ENCODE measurements around the gene ADAMTS3. TPM values are rescaled to one million over a fixed set of nuclear protein-coding genes. Genes with fewer than 3 reads are reported as not detected.

ADAMTS3 gene
- total and polyA plus RNA-seq, 9 of the 15 experiments (the other 6 are each of a cell fraction or from before 2014, with no cell fraction given), result 4.0 to 18.0 (median 12.1) TPM

DNA sequence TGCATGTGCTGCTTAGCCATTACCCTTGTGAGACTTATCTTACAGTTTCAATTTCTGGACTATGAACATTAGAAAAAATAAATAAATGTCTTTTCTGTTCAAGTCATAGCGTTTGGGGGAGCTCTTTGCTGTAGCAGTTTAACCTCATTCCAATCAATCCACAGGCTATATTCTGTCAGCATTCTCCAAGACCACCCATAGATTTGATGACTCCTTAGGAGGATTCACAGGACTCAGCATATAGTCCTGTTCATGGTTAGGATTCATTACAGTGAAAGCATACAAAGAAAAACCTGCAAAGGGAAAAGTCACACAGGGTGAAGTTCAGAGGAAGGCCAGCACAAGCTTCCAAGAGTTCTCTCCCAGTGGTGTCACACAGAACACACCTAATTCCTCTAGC, 180.5 kb downstream of the ADAMTS3 start (continued):
- TF ChIP-seq, protein P1, sequence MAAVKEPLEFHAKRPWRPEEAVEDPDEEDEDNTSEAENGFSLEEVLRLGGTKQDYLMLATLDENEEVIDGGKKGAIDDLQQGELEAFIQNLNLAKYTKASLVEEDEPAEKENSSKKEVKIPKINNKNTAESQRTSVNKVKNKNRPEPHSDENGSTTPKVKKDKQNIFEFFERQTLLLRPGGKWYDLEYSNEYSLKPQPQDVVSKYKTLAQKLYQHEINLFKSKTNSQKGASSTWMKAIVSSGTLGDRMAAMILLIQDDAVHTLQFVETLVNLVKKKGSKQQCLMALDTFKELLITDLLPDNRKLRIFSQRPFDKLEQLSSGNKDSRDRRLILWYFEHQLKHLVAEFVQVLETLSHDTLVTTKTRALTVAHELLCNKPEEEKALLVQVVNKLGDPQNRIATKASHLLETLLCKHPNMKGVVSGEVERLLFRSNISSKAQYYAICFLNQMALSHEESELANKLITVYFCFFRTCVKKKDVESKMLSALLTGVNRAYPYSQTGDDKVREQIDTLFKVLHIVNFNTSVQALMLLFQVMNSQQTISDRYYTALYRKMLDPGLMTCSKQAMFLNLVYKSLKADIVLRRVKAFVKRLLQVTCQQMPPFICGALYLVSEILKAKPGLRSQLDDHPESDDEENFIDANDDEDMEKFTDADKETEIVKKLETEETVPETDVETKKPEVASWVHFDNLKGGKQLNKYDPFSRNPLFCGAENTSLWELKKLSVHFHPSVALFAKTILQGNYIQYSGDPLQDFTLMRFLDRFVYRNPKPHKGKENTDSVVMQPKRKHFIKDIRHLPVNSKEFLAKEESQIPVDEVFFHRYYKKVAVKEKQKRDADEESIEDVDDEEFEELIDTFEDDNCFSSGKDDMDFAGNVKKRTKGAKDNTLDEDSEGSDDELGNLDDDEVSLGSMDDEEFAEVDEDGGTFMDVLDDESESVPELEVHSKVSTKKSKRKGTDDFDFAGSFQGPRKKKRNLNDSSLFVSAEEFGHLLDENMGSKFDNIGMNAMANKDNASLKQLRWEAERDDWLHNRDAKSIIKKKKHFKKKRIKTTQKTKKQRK (IDR thresholded peaks at IDR 0.05; ENCODE audit: borderline replicate concordance, low read depth, low read length), result no peak
- no peak for TF ChIP-seq NR1H2 (CRISPR knock-in tag; IDR thresholded peaks at IDR 0.05)
- no peak for TF ChIP-seq ZSCAN29 (IDR thresholded peaks at IDR 0.05)
- TF ChIP-seq, protein P2, sequence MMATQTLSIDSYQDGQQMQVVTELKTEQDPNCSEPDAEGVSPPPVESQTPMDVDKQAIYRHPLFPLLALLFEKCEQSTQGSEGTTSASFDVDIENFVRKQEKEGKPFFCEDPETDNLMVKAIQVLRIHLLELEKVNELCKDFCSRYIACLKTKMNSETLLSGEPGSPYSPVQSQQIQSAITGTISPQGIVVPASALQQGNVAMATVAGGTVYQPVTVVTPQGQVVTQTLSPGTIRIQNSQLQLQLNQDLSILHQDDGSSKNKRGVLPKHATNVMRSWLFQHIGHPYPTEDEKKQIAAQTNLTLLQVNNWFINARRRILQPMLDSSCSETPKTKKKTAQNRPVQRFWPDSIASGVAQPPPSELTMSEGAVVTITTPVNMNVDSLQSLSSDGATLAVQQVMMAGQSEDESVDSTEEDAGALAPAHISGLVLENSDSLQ (IDR thresholded peaks at IDR 0.05), result no peak
- TF ChIP-seq, protein P3, sequence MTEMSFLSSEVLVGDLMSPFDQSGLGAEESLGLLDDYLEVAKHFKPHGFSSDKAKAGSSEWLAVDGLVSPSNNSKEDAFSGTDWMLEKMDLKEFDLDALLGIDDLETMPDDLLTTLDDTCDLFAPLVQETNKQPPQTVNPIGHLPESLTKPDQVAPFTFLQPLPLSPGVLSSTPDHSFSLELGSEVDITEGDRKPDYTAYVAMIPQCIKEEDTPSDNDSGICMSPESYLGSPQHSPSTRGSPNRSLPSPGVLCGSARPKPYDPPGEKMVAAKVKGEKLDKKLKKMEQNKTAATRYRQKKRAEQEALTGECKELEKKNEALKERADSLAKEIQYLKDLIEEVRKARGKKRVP (CRISPR knock-in tag; IDR thresholded peaks at IDR 0.05), result no peak

DNA sequence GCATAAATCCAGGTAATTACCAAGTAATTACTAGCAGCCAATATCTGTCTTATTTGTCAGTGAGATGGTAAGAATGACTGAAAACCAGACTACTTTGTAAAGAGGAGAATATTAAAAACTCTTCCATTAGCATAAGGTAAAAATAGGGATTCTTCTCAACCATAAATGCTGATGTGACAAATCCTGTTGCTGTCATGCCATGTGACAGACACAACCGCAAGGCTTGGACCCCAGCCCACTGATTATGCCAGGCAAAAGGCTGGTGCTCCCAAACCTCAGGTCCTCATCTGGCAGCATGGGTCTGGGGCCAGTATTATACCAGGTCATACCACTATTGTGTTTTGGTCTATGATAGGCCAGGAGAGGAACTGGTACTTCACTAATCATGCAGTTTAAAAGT, 181.1 kb downstream of the ADAMTS3 start:
- FAIRE-seq, result no peak
- Histone ChIP-seq H3K27ac (ENCODE audit: extremely low read depth, low read depth, low read length) (no peak overlapping the region), H4K20me1 (replicated peaks; ENCODE audit: control insufficient read depth, insufficient read depth, low read length) (no peaks in the 10 kb centered on the region), H2AFZ (ENCODE audit: low read depth, low read length) (no peak overlapping the region), H3K9ac (ENCODE audit: insufficient read depth in 1 of 2, low read depth in 2 of 2, low read length in 2 of 2) (no peak overlapping the region), H3K4me3 (no peak overlapping the region), H3K9me1 (ENCODE audit: control insufficient read depth, insufficient read depth, low read length) (no peaks in the 10 kb centered on the region), H3K79me2 (ENCODE audit: control insufficient read depth, insufficient read depth, low read length) (no peaks in the 10 kb centered on the region), H3K36me3 (ENCODE audit: control insufficient read depth, insufficient read depth, low read length) (0 out of 3 replicates have a peak, but pooled peaks cover 2% of the 10 kb centered on the region), H3K4me1 (replicated peaks in 1 of 2; ENCODE audit: control insufficient read depth in 2 of 2, insufficient read depth in 2 of 2, low read length in 2 of 2) (no peaks in the 10 kb centered on the region; a peak in 2 of 5 replicates), H3K4me2 (ENCODE audit: insufficient read depth, low read length) (no peak overlapping the region), H3K9me3 (replicated peaks; ENCODE audit: control insufficient read depth, insufficient read depth, low read depth, low read length) (no peaks in the 10 kb centered on the region; the same call in 1 of the 2 replicates), H3K27me3 (ENCODE audit: control insufficient read depth in 2 of 2, insufficient read depth in 2 of 2, low read length in 2 of 2) (no peaks in the 10 kb centered on the region)
- intact Hi-C loops (cut with micrococcal nuclease) (no loop called here), in situ Hi-C loops (cut with MboI) (no loop called here)
- ChIA-PET POLR2A (no interaction called here), CTCF (ENCODE audit: low intra/inter-chr PET ratio) (no interaction called here)
- no TSS peak for BruUV-seq (replicated peaks)
- ATAC-seq, result no peak
- TF ChIP-seq C11orf30 (IDR thresholded peaks at IDR 0.05; ENCODE audit: low read depth), result peak; percentile 81
- TF ChIP-seq ZNF316 (IDR thresholded peaks at IDR 0.05), result peak; percentile 89
- peak; percentile 79 for TF ChIP-seq MAFG (tag; conservative IDR thresholded peaks at IDR 0.05)
- peak; percentile 87 for TF ChIP-seq MAFK (IDR thresholded peaks at IDR 0.05; ENCODE audit: low read length)
- TF ChIP-seq SRSF7 (optimal IDR thresholded peaks at IDR 0.05; ENCODE audit: low read depth, low read length), result no peak
- peak; percentile 85 for TF ChIP-seq MAFF (IDR thresholded peaks at IDR 0.05; ENCODE audit: low read length)
- 100% methylated on average over 1 of the region's 1 CpG for WGBS (ENCODE audit: insufficient coverage, low coverage, missing lambda C conversion rate)
- DNase-seq (ENCODE audit: extremely low read depth in 1 of 4, low spot score in 3 of 4), result no peak

Measured in K562 (cell line).